CD4-positive, alpha-beta T cell (primary cell): Measurements from ENCODE around the gene NXPH4. TPM values are rescaled to one million over a fixed set of nuclear protein-coding genes. Genes with fewer than 3 reads are reported as not detected.

ENCODE experiments used
- ATAC-seq: fragments of 200-7000 bp; cut with Tn5 transposase; one replicate; pipeline ENCODE4 v1.10.0; 2022; ENCODE audit warnings: mild to moderate bottlenecking; ENCODE audit not compliant: poor library complexity
- CTCF ChIA-PET: fragments of 350-600 bp; sonication (Branson Sonifier 250); formaldehyde crosslinking; loops from one replicate; lab custom pipeline; 2021; ENCODE audit warnings: antibody characterized with exemption, inconsistent platforms; lab: Charles Lee
- POLR2A ChIA-PET: fragments of 350-600 bp; sonication (Branson Sonifier 250); formaldehyde crosslinking; loops from one replicate; lab custom pipeline; 2021; ENCODE audit warnings: antibody characterized with exemption, inconsistent platforms; lab: Charles Lee
- DNase-seq, 14 experiments: peaks; one replicate each; pipeline ENCODE4 v3.0.0-alpha.2; 2013 to 2020; ENCODE audit warnings: mixed read lengths in 2 of 14
- H3K27ac ChIP-seq, 2 donors: one replicate each; pipeline versions ENCODE4 v1.5.1 to v1.7.0; 2013; ENCODE audit warnings: low read length in 2 of 2, low read depth in 1 of 2, mild to moderate bottlenecking in 1 of 2
- H3K27me3 ChIP-seq, 2 experiments: 1 replicate in 1 of 2; 2 replicates in 1 of 2; pipeline versions ENCODE4 v1.6.1 to v1.7.0; 2013; ENCODE audit warnings: low read length in 2 of 2, control low read depth in 1 of 2, mild to moderate bottlenecking in 1 of 2, moderate library complexity in 1 of 2; ENCODE audit not compliant: insufficient read depth in 2 of 2, control insufficient read depth in 1 of 2
- H3K36me3 ChIP-seq: one replicate; pipeline ENCODE4 v1.6.1; 2013; ENCODE audit warnings: low read length, control low read depth; ENCODE audit not compliant: insufficient read depth
- H3K4me1 ChIP-seq: one replicate; pipeline ENCODE4 v1.6.1; 2013; ENCODE audit warnings: low read length, control low read depth; ENCODE audit not compliant: insufficient read depth
- H3K4me3 ChIP-seq: one replicate; pipeline ENCODE4 v1.5.1; 2013; ENCODE audit warnings: mild to moderate bottlenecking, low read length, moderate library complexity
- H3K9me3 ChIP-seq, 2 experiments: 1 replicate in 1 of 2; 2 replicates in 1 of 2; pipeline versions ENCODE4 v1.6.1 to v1.7.0; 2013; ENCODE audit warnings: low read length in 2 of 2, mild to moderate bottlenecking in 2 of 2, control low read depth in 1 of 2, moderate library complexity in 1 of 2; ENCODE audit not compliant: control insufficient read depth in 1 of 2, insufficient read depth in 1 of 2
- H3K27ac Mint-ChIP-seq: one replicate; pipeline ENCODE4 v1.8.0; 2020; ENCODE audit warnings: mixed read lengths
- H3K27me3 Mint-ChIP-seq: one replicate; pipeline ENCODE4 v1.8.0; 2021; ENCODE audit warnings: mixed read lengths
- H3K36me3 Mint-ChIP-seq: one replicate; pipeline ENCODE4 v1.8.0; 2021; ENCODE audit warnings: low read depth, mixed read lengths
- H3K4me1 Mint-ChIP-seq: one replicate; pipeline ENCODE4 v1.8.0; 2021; ENCODE audit warnings: low read depth, mixed read lengths
- H3K4me3 Mint-ChIP-seq: one replicate; pipeline ENCODE4 v1.8.0; 2020; ENCODE audit warnings: mild to moderate bottlenecking, mixed read lengths
- H3K9me3 Mint-ChIP-seq: one replicate; pipeline ENCODE4 v1.8.0; 2020; ENCODE audit warnings: mixed read lengths
- intact Hi-C, 2 experiments: fragments of 100-400 bp; cut with DNase I in 1 of 2; cut with micrococcal nuclease in 1 of 2; formaldehyde crosslinking; loops; one replicate each; pipeline versions ENCODE4 v1.15.1 to v1.9.0; 2023 to 2025; cut with DNase I, micrococcal nuclease
- total RNA-seq, 174 experiments: library from RNA in 2 of 174; stranded (reverse) in 2 of 174; gene quantifications; one replicate each; pipeline ENCODE4 v1.2.3 and lab custom pipeline; 2021 to 2026
- TF ChIP-seq, protein P1 (sequence below): fragments of 200-600 bp; IDR thresholded peaks from one replicate; pipeline ENCODE4 v1.8.0; 2022; ENCODE audit warnings: antibody characterized with exemption, mild to moderate bottlenecking

The NXPH4 gene
- total RNA-seq, 2 experiments from 2014 or later: not detected

GRCh38 chr12:57194253-57194652 is 22.3 kb upstream of the NXPH4 start:
- H3K36me3 ChIP-seq: peaks cover 4% of the 10 kb centered on the region
- TF ChIP-seq, protein P1, sequence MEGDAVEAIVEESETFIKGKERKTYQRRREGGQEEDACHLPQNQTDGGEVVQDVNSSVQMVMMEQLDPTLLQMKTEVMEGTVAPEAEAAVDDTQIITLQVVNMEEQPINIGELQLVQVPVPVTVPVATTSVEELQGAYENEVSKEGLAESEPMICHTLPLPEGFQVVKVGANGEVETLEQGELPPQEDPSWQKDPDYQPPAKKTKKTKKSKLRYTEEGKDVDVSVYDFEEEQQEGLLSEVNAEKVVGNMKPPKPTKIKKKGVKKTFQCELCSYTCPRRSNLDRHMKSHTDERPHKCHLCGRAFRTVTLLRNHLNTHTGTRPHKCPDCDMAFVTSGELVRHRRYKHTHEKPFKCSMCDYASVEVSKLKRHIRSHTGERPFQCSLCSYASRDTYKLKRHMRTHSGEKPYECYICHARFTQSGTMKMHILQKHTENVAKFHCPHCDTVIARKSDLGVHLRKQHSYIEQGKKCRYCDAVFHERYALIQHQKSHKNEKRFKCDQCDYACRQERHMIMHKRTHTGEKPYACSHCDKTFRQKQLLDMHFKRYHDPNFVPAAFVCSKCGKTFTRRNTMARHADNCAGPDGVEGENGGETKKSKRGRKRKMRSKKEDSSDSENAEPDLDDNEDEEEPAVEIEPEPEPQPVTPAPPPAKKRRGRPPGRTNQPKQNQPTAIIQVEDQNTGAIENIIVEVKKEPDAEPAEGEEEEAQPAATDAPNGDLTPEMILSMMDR: no peak
- intact Hi-C loops: no loop called here
- H3K4me3 ChIP-seq: no peak overlapping the region
- Mint-ChIP-seq H3K9me3 (no peaks in the 10 kb centered on the region), H3K27me3 (no peaks in the 10 kb centered on the region), H3K4me3 (no peak overlapping the region), H3K27ac (no peak overlapping the region), H3K36me3 (peaks cover 13% of the 10 kb centered on the region), H3K4me1 (no peaks in the 10 kb centered on the region)
- DNase-seq (no peak), ATAC-seq (no peak)
- no peaks in the 10 kb centered on the region for H3K4me1 ChIP-seq
- ChIA-PET POLR2A (no interaction called here), CTCF (no interaction called here)
- H3K27me3 ChIP-seq: no peaks in the 10 kb centered on the region
- H3K27ac ChIP-seq: no peak overlapping the region
- H3K9me3 ChIP-seq: no peaks in the 10 kb centered on the region

GRCh38 chr12:57195186-57195585 is 21.4 kb upstream of the NXPH4 start:
- Mint-ChIP-seq H3K36me3 (peaks cover 13% of the 10 kb centered on the region), H3K4me1 (no peaks in the 10 kb centered on the region), H3K4me3 (no peak overlapping the region), H3K27me3 (no peaks in the 10 kb centered on the region), H3K27ac (no peak overlapping the region), H3K9me3 (no peaks in the 10 kb centered on the region)
- intact Hi-C loops: no loop called here
- Histone ChIP-seq H3K9me3 (no peaks in the 10 kb centered on the region), H3K27ac (no peak overlapping the region), H3K4me3 (no peak overlapping the region), H3K36me3 (peaks cover 4% of the 10 kb centered on the region), H3K4me1 (no peaks in the 10 kb centered on the region), H3K27me3 (no peaks in the 10 kb centered on the region)
- CTCF ChIA-PET: no interaction called here
- ATAC-seq (no peak), DNase-seq (no peak)
- TF ChIP-seq, protein P1: no peak
- POLR2A ChIA-PET: no interaction called here

DNA sequence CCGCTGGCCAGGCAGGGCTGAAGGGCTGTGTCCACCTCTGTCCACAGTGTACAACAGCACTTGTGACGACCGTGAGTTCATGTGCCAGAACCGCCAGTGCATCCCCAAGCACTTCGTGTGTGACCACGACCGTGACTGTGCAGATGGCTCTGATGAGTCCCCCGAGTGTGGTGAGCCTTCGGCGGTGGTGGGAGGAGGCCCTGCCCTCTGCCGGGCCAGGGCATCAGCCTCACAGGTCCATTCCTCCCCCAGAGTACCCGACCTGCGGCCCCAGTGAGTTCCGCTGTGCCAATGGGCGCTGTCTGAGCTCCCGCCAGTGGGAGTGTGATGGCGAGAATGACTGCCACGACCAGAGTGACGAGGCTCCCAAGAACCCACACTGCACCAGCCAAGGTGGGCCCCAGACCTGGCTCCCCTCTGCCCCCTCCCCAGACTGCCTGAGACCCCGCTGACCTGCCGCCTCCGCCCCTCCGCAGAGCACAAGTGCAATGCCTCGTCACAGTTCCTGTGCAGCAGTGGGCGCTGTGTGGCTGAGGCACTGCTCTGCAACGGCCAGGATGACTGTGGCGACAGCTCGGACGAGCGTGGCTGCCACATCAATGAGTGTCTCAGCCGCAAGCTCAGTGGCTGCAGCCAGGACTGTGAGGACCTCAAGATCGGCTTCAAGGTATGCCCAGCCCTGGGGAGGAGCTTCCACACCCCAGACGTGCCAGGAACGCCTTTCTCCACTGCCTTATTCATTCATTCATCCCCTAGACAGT is 20.8 kb upstream of the NXPH4 start:
- no peak for ATAC-seq

More for the DNA sequence above, 20.8 kb upstream of the NXPH4 start:
- Histone ChIP-seq H3K4me3 (no peak overlapping the region), H3K27me3 (no peaks in the 10 kb centered on the region), H3K9me3 (no peaks in the 10 kb centered on the region), H3K36me3 (peaks cover 4% of the 10 kb centered on the region), H3K4me1 (no peaks in the 10 kb centered on the region), H3K27ac (no peak overlapping the region)
- H3K27me3 Mint-ChIP-seq: no peaks in the 10 kb centered on the region
- TF ChIP-seq, protein P1: no peak
- POLR2A ChIA-PET: no interaction called here
- DNase-seq: no peak
- intact Hi-C loops: no loop called here
- no peak overlapping the region for H3K27ac Mint-ChIP-seq
- no peaks in the 10 kb centered on the region for H3K4me1 Mint-ChIP-seq
- CTCF ChIA-PET: no interaction called here
- peaks cover 13% of the 10 kb centered on the region for H3K36me3 Mint-ChIP-seq
- no peaks in the 10 kb centered on the region for H3K9me3 Mint-ChIP-seq
- no peak overlapping the region for H3K4me3 Mint-ChIP-seq
